K562 (cell line): ENCODE results near the gene LBR. TPM values are rescaled to one million over a fixed set of nuclear protein-coding genes. Genes with fewer than 3 reads are reported as not detected.

ENCODE experiments used
- CXXC5 ChIP-seq: fragments of 250-450 bp; sonication (Bioruptor Pico); IDR thresholded peaks from 2 replicates; pipeline ENCODE4 v1.8.0; 2022; ENCODE audit warnings: inconsistent platforms, mild to moderate bottlenecking, moderate library complexity
- GATAD2B ChIP-seq: fragments of 450-650 bp; IDR thresholded peaks from 2 replicates; pipeline ENCODE4 v1.6.1; 2017; ENCODE audit warnings: mild to moderate bottlenecking, borderline replicate concordance
- ID3 ChIP-seq, 2 experiments: fragments of 250-450 bp in 1 of 2; fragments of 450-650 bp in 1 of 2; sonication (Bioruptor Pico) in 1 of 2; IDR thresholded peaks; 2 replicates each; pipeline versions ENCODE4 v1.6.1 to v1.8.0; 2016 to 2021; ENCODE audit warnings: mild to moderate bottlenecking in 2 of 2, moderate library complexity in 2 of 2, missing compliant biosample characterization in 1 of 2, missing genetic modification characterization in 1 of 2
- MAX ChIP-seq: sonication (generic); formaldehyde crosslinking; IDR thresholded peaks from 2 replicates; pipeline ENCODE4 v1.9.0; 2022; ENCODE audit warnings: mild to moderate bottlenecking, missing genetic modification reagents
- MEIS2 ChIP-seq: fragments of 450-650 bp; IDR thresholded peaks from 2 replicates; pipeline ENCODE4 v1.6.1; 2014; ENCODE audit warnings: mild to moderate bottlenecking; ENCODE audit not compliant: partially characterized antibody
- POLR2B ChIP-seq: fragments of 450-650 bp; IDR thresholded peaks from 2 replicates; pipeline ENCODE4 v1.6.1; 2018; ENCODE audit warnings: low read depth; ENCODE audit not compliant: partially characterized antibody
- REST ChIP-seq, 2 experiments: fragments of 450-650 bp; formaldehyde crosslinking in 1 of 2; IDR thresholded peaks; 2 replicates each; pipeline versions ENCODE4 v1.4.0 to v1.6.1; 2014 to 2020; ENCODE audit warnings: mild to moderate bottlenecking in 2 of 2, borderline replicate concordance in 1 of 2, low read depth in 1 of 2
- RFX1 ChIP-seq: fragments of 450-650 bp; IDR thresholded peaks from 2 replicates; pipeline ENCODE4 v1.6.1; 2016; ENCODE audit warnings: mild to moderate bottlenecking, moderate library complexity
- RNF219 ChIP-seq: fragments of 250-450 bp; sonication (Bioruptor Pico); IDR thresholded peaks from 2 replicates; pipeline ENCODE4 v1.5.0; 2022; ENCODE audit warnings: mild to moderate bottlenecking
- SMARCC2 ChIP-seq: fragments of 450-650 bp; IDR thresholded peaks from 2 replicates; pipeline ENCODE4 v1.6.1; 2017; ENCODE audit warnings: antibody characterized with exemption, moderate library complexity, mild to moderate bottlenecking, low read depth
- TAF9B ChIP-seq: fragments of 450-650 bp; IDR thresholded peaks from 2 replicates; pipeline ENCODE4 v1.6.1; 2018; ENCODE audit warnings: mild to moderate bottlenecking; ENCODE audit not compliant: partially characterized antibody
- TEAD2 ChIP-seq: fragments of 450-650 bp; IDR thresholded peaks from 2 replicates; pipeline ENCODE4 v1.6.1; 2016; ENCODE audit warnings: missing genetic modification characterization, control low read depth, missing compliant biosample characterization
- ZBTB9 ChIP-seq: fragments of 450-650 bp; formaldehyde crosslinking; IDR thresholded peaks from 2 replicates; pipeline ENCODE4 v1.4.0; 2020; ENCODE audit warnings: mild to moderate bottlenecking, moderate library complexity
- ZFP30 ChIP-seq: fragments of 250-450 bp; sonication (Bioruptor Pico); IDR thresholded peaks from 2 replicates; pipeline ENCODE4 v1.8.0; 2022; ENCODE audit warnings: moderate library complexity, mild to moderate bottlenecking, inconsistent platforms, borderline replicate concordance
- ZNF143 ChIP-seq: sonication (generic); formaldehyde crosslinking; IDR thresholded peaks from 2 replicates; pipeline ENCODE4 v1.9.0; 2022; ENCODE audit warnings: mild to moderate bottlenecking, missing genetic modification reagents
- polyA plus RNA-seq, 8 experiments: library from polyadenylated mRNA; depleted of rRNA in 4 of 8; stranded (reverse) in 5 of 8; unstranded in 3 of 8; fragments of >200 nt; fragmentation: Nextera tagmentation in 2 of 8; fragmentation: Illumina TruSeq in 1 of 8; extraction: Ambion mirVana in 2 of 8; extraction: Trizol in 1 of 8; gene quantifications; 2 replicates each; pipeline versions ENCODE4 v1.2.1 to v1.2.3, GENCODE V29; 2011 to 2014; ENCODE audit warnings: inconsistent platforms in 1 of 8, missing spikeins in 1 of 8
- total RNA-seq, 7 experiments: library from RNA; depleted of rRNA in 6 of 7; stranded (reverse); fragments of >200 nt in 6 of 7; fragmentation: Illumina TruSeq in 2 of 7; extraction: Trizol in 2 of 7; gene quantifications; 2 replicates each; pipeline versions ENCODE4 v1.2.1 to v1.2.3, GENCODE V29; 2011 to 2021; ENCODE audit warnings: low replicate concordance in 1 of 7

LBR gene
- total and polyA plus RNA-seq, 9 of the 15 experiments (the other 6 are each of a cell fraction or from before 2014, with no cell fraction given): 102 to 229 (median 197) TPM

- TF ChIP-seq ZFP30 (CRISPR knock-in tag): no peak; the same call in 1 of the 2 replicates
- peak; percentile 96 for TF ChIP-seq TEAD2 (tag)
- no peak for TF ChIP-seq SMARCC2
- no peak for TF ChIP-seq RFX1
- TF ChIP-seq REST (IDR thresholded peaks at IDR 0.05; ENCODE audit: borderline replicate concordance): no peak
- 0 out of 2 replicates have a peak, but pooled peaks have one; percentile 26 for TF ChIP-seq REST (CRISPR knock-in tag; IDR thresholded peaks at IDR 0.05; ENCODE audit: low read depth)
- TF ChIP-seq GATAD2B: no peak
- TF ChIP-seq ZNF143 (CRISPR knock-in tag): no peak
- TF ChIP-seq MAX: no peak
- TF ChIP-seq CXXC5 (CRISPR knock-in tag): peak; percentile 87
- TF ChIP-seq ZBTB9: peak; percentile 96
- TF ChIP-seq POLR2B: no peak
- TF ChIP-seq RNF219 (CRISPR knock-in tag): no peak
- no peak for TF ChIP-seq MEIS2
- peak; percentile 71; the same call in 1 of the 2 replicates for TF ChIP-seq ID3 (CRISPR knock-in tag; IDR thresholded peaks at IDR 0.05)
- peak; percentile 97 for TF ChIP-seq ID3 (tag; IDR thresholded peaks at IDR 0.05)
- TF ChIP-seq TAF9B: no peak
Observed at GRCh38 chr1:225466848-225467192, 39.0 kb upstream of the LBR start (continued).
